Right lobe of liver (tissue), 4 donors: ENCODE data around the gene PPTC7.

Source experiments
- CTCF ChIP-seq, 4 donors: fragments of 200-600 bp in 3 of 4; fragments of 450-650 bp in 1 of 4; IDR thresholded peaks; one replicate each; pipeline versions ENCODE4 v1.5.1 to v1.8.0; 2016 to 2022; ENCODE audit warnings: antibody characterized with exemption in 4 of 4, mild to moderate bottlenecking in 2 of 4
- POLR2A ChIP-seq: fragments of 450-650 bp; IDR thresholded peaks from one replicate; pipeline ENCODE4 v1.6.1; 2017; ENCODE audit warnings: antibody characterized with exemption, mild to moderate bottlenecking
- donor health status: DM: no; HTN: no; CAD: no.
- donor health status: DM: no; HTN: no; CAD: no.
- donor health status: DM: no; HTN: yes; CAD: no.

GRCh38 chr12:110599334-110599733 is 16.2 kb upstream of the PPTC7 start:
- TF ChIP-seq CTCF (IDR thresholded peaks at IDR 0.05) (no peak), POLR2A (no peak)
